ENCODE measurements around the gene ALG14. TPM values are rescaled to one million over a fixed set of nuclear protein-coding genes. Genes with fewer than 3 reads are reported as not detected.
A peak's percentile ranks its signal among the peaks of the same experiment; 100 is the strongest.
"Not testable (repeated sequence)": the region's sequence is repeated elsewhere in the genome, so short reads cannot be mapped to it uniquely, and the experiment has no call there.

ALG14 gene
- total RNA-seq, 4 donors from 2014 or later, result 0.53 to 1.3 (median 1.0) TPM

GRCh38 chr1:94999456-95000131 is 73.2 kb downstream of the ALG14 start:
- H3K27ac ChIP-seq, result no peak overlapping the region
- DNase-seq, result no peak
- peaks cover 0 to 63% (median 9%) of the 10 kb centered on the region in 3 donors for H3K4me1 ChIP-seq
- intact Hi-C loops (cut with DNase I), result no loop called here
- no peaks in the 10 kb centered on the region for H3K9me3 ChIP-seq
- 88 to 94% methylated on average over 4 of the region's 4 CpGs for WGBS, 2 donors
- no peaks in the 10 kb centered on the region for H3K27me3 ChIP-seq
- no peaks in the 10 kb centered on the region for H3K36me3 ChIP-seq
- no peak for TF ChIP-seq POLR2A (IDR thresholded peaks at IDR 0.05)
- TF ChIP-seq CTCF (IDR thresholded peaks at IDR 0.05), result no peak
- H3K4me3 ChIP-seq, result no peak overlapping the region

- H3K27me3 ChIP-seq, result no peaks in the 10 kb centered on the region
- no peak for TF ChIP-seq POLR2A (IDR thresholded peaks at IDR 0.05)
- TF ChIP-seq CTCF (IDR thresholded peaks at IDR 0.05), result no peak
- H3K36me3 ChIP-seq, result no peaks in the 10 kb centered on the region
- H3K9me3 ChIP-seq, result no peaks in the 10 kb centered on the region
- H3K4me1 ChIP-seq, result peaks cover 0 to 72% (median 14%) of the 10 kb centered on the region in 3 donors
- 53 to 76% methylated on average over 2 of the region's 2 CpGs for WGBS, 2 donors
- DNase-seq, result no peak
- H3K27ac ChIP-seq, result no peak overlapping the region
- intact Hi-C loops (cut with DNase I), result no loop called here
- H3K4me3 ChIP-seq, result no peak overlapping the region
Measured at GRCh38 chr1:94998748-94999147, 74.0 kb downstream of the ALG14 start.

GRCh38 chr1:94998114-94998513 is 74.6 kb downstream of the ALG14 start:
- H3K36me3 ChIP-seq, result no peaks in the 10 kb centered on the region
- H3K9me3 ChIP-seq, result no peaks in the 10 kb centered on the region
- intact Hi-C loops (cut with DNase I), result no loop called here
- TF ChIP-seq POLR2A (IDR thresholded peaks at IDR 0.05) (no peak), CTCF (IDR thresholded peaks at IDR 0.05) (no peak)
- no peak overlapping the region for H3K4me3 ChIP-seq
- WGBS, 2 donors, result 94 to 100% methylated on average over 3 of the region's 3 CpGs
- peaks cover 0 to 69% (median 14%) of the 10 kb centered on the region in 3 donors for H3K4me1 ChIP-seq
- H3K27me3 ChIP-seq, result no peaks in the 10 kb centered on the region
- H3K27ac ChIP-seq, result peak overlapping the region in 2 of 4 donors; percentile 15 to 18
- DNase-seq, result no peak

- H3K27me3 ChIP-seq; H3K4me3 ChIP-seq; DNase-seq; H3K36me3 ChIP-seq; H3K9me3 ChIP-seq; intact Hi-C loops (cut with DNase I): not testable (repeated sequence)
- peak overlapping the region in 2 of 4 donors; percentile 39 to 50 for H3K27ac ChIP-seq
- WGBS, 2 donors, result 80 to 83% methylated on average over 5 to 6 of the region's 6 CpGs
- peaks cover 0 to 54% (median 8%) of the 10 kb centered on the region in 3 donors for H3K4me1 ChIP-seq
Measured at GRCh38 chr1:94995536-94995935, 77.2 kb downstream of the ALG14 start.

- DNase-seq, result no peak
- intact Hi-C loops (cut with DNase I), result no loop called here
- no peaks in the 10 kb centered on the region for H3K27me3 ChIP-seq
- 39 to 41% methylated on average over 2 of the region's 2 CpGs for WGBS, 2 donors
- H3K9me3 ChIP-seq, result no peaks in the 10 kb centered on the region
- no peak for TF ChIP-seq CTCF (IDR thresholded peaks at IDR 0.05)
- TF ChIP-seq POLR2A (IDR thresholded peaks at IDR 0.05), result no peak
- H3K4me1 ChIP-seq, result peaks cover 0 to 47% (median 8%) of the 10 kb centered on the region in 3 donors
- H3K4me3 ChIP-seq, result no peak overlapping the region
- no peaks in the 10 kb centered on the region for H3K36me3 ChIP-seq
- H3K27ac ChIP-seq, result peak overlapping the region; percentile 20 to 68 (median 44)
Measured at GRCh38 chr1:94994805-94995204, 77.9 kb downstream of the ALG14 start.

All from esophagus squamous epithelium (tissue), 5 donors.